ENCODE results near the gene SIGMAR1. TPM values are rescaled to one million over a fixed set of nuclear protein-coding genes. Genes with fewer than 3 reads are reported as not detected.

The SIGMAR1 gene
- total RNA-seq: 77.1 TPM

DNA sequence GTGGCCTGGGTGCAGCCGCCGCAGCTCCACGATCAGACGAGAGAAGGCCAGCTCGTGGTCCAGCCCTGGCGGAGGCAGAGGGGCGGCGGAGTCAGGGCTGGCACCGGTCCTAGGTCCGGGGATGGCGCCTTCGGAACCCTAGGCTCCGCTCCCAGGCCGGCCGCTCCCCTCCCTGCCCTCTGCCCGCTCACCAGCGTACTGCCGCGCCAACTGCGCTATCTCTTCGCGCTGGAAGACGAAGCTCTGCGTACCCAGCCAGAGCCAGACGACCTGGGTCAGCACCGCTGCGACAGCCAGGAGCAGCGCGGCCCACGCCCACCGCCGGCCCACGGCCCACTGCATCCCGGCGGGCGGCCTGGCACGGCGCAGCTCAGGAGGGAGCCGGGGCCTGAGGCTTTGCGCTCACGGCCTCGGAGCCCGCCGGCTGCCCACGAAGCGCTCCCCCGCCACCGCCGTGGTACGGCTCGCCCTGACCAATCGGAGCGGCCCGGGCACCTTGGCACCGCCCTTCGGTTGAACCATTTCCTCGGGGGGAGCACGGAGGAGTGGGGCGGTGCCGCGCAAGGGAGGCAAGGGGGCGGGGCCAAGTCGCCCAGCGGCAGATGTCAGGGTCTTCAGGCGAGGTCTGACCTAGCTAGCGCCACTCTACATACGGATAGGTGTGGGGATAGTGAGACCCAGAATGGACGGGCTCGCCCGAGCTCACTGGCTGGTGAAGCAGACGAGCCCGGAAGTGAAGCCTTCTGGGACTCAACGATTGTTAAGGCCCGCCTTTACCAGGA, at the start of gene SIGMAR1:
SIGMAR1 (minus strand) TSS at position 432 of the 782 bp plus-strand sequence; CDS start at position 342, 90 bp downstream.
- peak; percentile 94 for DNase-seq (ENCODE audit: low spot score)

DNA sequence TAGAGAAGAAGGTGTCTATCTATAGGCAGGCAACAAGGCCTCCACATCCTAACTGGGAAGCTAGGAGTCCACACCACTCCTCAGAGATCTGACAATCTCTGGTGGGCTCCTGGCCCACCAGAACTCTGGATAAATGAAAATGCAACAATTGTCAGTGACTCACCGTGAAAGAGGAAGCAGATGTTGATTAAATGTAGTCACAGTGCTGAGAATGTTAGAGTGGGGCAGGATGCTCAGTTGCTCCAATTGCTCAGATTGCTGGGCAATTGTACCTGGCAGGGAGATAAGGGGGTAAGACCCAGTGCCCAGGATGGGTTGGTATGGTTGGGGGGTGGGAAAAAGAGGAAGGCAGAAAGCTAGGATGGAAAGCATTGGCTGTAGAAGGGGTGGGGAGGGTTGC, 49.1 kb upstream of the SIGMAR1 start:
- no peak for DNase-seq (ENCODE audit: low spot score)

DNA sequence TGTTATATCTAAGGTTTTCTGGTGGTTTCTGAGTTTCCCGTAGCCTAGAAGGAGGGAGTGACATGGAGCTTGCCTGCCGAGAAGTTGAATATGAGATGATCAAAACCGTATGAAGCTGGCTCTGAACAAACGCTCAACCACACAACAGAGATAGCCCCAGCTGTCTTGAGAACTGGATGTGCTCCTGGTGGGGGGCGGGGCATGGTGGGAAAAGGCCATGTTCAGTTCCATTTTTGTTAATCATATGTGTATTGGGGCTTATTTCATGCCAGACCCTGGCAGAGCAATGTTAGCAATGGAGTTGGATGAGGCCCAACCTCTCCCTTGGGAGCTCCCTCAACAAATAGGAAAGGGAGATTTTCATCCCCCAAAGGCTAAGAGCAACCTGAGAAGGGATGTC, 48.6 kb upstream of the SIGMAR1 start:
- no peak for DNase-seq (ENCODE audit: low spot score)

- no peak for DNase-seq (ENCODE audit: low spot score)
Observed at GRCh38 chr9:34685591-34685990, 48.0 kb upstream of the SIGMAR1 start.

DNA sequence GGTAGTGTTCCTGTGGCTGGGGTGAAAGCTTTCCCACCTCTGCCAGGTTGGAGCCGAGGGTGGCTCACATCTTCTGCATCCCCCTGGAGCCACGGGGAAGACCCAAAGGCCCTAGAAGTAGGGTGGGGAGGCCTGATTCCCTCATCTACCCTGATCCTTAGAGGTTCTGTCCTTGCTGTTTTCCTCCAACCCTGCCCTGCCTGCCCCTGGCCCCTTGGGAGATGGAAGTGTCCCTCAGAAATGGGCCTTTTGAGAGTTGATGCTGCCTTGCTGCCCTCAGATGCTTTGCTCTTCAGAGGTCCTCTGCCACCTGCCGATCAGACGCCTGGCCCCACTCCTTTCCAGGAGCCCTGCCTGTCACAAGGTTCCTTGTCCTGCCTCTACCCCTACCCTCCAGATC, 47.2 kb upstream of the SIGMAR1 start:
- DNase-seq (ENCODE audit: low spot score): no peak

GRCh38 chr9:34684145-34684544, 46.6 kb upstream of the SIGMAR1 start:
- DNase-seq (ENCODE audit: low spot score): no peak

DNA sequence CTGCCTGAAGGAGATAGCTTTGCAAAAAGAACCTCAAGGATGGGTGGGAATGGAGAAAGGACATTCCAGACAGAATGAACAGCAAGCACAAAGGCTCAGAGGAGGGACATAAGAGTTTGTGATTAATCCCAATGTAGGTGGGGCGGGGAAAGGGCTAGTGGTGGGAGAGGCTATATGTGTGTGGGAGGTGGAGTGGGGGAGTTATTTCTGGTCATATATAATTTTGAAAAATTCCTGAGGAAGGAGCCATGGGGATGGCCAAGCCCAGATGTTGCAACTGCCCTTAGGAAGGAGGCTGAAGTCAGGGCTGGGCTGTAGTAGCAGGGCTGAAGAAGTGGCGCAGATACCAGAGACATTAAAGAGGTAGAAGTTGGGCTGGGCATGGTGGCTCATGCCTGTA, 38.3 kb upstream of the SIGMAR1 start:
- DNase-seq (ENCODE audit: low spot score): no peak

DNA sequence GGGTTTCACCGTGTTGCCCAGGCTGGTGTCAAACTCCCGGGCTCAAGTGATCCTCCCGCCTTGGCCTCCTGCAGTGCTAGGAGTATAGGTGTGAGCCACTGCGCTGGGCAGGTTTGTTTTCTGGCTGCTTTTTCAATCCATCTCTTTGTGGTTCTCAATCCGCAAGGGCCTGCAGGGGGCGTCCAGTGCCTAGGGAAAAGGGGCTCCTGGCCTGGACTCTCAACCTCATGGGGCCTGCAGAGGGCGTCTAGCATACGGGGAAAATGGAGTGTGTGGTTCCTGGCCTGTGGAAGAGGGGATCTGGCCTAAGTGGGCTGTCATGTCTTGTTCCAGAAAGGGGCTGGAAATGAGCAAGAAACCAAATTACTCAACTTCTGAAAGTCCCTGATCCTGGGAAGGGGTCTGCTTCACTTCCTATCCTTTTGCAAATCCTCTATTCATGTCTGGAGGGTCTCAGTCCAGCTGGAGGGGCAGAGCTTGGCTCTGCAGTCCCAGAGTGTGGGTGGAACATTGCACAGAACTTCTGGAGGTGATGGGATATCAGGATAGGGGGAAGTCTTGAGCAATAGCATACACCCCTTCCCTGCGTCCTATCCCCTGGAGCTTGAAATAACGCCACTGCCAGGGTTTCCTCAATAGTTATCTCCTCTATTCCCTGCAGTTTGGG, 37.6 kb upstream of the SIGMAR1 start:
- peak; percentile 82 for DNase-seq (ENCODE audit: low spot score)

DNA sequence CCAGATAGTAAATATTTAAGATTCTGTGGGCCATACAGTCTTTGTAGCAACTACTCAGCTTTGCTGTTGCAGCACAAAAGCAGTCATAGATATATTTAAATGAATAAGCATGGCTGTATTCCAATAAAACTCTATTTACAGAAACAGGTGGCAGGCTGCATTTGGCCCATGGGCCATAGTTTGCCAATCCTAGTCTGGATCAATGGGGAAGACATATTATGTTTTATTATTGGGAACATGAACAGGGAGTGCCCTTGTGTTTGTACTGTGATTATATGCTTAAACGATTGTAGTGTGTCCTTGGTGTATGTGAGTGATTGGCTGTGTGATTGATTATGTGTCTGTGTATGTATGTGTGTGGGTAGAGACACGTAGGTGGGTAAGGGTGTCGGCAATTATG, 36.9 kb upstream of the SIGMAR1 start:
- DNase-seq (ENCODE audit: low spot score): no peak

DNA sequence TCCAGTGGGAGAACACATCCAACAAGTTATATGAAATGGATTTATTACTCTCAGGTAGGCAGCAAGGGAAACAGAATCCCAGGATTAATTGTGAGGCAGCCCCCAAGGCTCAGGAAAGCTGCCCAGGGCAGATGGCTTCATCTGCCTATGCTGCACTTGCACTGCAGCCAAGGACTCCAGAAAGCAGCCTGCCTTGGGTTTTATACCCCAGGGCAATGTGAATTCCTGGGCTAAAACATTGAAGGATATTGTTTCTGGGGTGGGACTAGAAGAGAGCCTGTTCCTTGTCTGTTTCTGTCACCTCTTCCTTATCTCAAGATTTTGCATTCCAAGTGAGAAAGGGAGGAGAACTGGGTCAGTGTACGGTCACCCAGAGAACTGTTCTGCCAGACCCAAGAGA, 33.7 kb upstream of the SIGMAR1 start:
- no peak for DNase-seq (ENCODE audit: low spot score)

- no peak for DNase-seq (ENCODE audit: low spot score)
Observed at GRCh38 chr9:34669809-34670562, 32.4 kb upstream of the SIGMAR1 start.

- peak; percentile 94 for DNase-seq (ENCODE audit: low spot score)
Observed at GRCh38 chr9:34665381-34666250, 28.0 kb upstream of the SIGMAR1 start.

- no peak for DNase-seq (ENCODE audit: low spot score)
Observed at GRCh38 chr9:34665067-34665380, 27.4 kb upstream of the SIGMAR1 start.

DNA sequence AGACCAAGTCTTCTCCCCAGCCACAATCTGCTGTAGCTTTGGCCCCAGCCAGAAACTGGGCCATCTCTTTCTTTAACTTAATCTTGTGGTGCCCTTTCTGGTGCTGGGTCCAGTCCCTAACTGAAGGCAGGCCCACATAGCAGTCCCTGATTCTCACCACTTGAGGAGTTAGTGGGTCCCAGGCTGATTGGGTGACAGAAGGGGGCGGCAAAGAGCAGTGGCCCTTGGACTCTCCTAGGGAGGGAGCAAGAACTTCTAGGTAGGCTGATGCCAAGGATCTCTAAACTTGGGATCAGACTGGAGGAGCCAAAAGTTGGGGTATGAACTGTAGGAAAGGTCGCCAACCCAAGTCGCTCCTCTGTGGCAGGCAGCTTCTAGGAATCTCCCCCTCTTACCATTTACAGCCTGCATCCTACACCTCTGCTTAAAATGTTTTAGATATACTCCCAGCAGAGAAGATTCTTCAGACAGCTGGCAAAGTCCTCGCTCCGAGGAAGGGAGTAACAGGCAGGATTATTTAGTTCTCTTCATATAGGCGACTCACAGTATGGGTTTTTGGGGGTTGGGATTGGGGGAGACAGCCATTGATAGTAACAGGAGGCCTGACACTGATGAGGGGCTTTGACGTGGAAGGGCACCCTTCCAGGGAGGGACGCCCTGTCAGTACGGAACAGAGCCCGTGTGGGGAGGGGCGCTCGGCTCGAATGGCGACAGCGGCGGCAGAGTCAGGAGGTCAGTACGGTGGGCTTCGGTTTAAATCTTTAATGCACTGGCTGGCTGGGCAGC, 26.9 kb upstream of the SIGMAR1 start:
- peak; percentile 85 for DNase-seq (ENCODE audit: low spot score)

DNA sequence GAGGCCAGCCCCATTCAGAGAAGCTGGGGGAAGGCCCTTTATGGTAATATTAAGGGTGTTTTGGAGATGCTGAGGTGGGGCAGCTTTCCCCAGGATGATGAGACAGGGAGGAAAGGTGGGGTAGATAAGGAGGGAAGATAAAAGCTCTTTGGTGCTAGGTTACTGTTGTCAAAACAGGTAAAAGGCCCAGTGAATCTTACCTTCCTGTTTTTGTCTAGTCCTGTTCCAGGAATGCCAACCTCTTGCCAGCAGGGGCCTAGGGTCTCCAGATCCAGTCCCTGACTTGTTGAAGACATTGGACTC, 25.7 kb upstream of the SIGMAR1 start:
- no peak for DNase-seq (ENCODE audit: low spot score)

DNA sequence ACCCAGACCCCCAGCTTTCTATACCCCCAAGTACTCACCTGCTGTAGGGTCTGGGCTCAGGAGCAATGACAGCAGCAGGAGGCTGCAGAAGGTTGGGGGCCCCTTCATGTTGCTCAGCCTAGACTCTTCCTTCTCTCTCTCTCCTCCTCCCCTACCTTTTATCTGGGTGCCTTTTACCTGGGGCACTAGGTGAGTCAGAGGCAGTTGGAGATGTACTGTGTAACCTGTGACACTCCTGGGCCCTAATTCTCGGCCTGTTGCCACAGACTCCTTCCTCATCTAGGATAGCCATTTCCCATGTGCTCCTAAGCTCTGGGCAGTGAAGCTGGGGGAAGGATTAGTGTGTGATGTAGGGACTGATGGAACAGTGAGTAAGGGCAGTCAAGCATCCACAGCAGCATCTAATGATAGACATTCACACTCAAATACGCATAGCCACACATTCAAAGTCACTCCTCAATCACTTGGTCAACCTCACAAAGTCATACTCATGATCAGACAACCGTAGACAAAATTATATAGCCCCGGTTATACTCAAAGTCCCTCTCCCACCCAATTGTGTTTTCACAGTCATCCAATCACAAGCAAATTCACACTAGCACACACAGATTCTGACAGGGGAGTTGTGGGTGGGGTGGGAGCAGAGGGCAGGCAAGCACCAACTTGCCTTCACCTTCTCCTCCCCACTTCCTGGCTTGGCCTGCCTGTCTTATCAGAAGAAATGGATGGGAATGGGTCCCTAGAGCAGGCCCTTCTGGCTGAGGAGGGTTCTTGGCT, 25.1 kb upstream of the SIGMAR1 start, which contains the start of gene CCL27:
CCL27 (minus strand) TSS at position 132 of the 777 bp plus-strand sequence; CDS start at position 108, 24 bp downstream.
- DNase-seq (ENCODE audit: low spot score): no peak

- DNase-seq (ENCODE audit: low spot score): no peak
Observed at GRCh38 chr9:34659592-34660253, 22.1 kb upstream of the SIGMAR1 start.

DNA sequence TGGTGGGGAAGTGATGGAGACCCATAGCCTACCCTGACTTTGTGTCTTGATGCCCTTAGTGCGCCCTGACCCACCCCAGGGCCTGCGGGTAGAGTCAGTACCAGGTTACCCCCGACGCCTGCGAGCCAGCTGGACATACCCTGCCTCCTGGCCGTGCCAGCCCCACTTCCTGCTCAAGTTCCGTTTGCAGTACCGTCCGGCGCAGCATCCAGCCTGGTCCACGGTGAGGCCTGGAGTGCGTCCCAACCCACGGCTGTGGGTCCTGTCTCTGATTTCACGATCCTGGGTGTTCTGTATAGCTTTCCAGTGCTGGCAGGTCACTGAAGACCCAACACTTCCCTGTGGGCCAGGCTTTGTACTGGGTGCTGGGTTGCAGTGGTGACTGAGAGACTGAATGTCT, 20.9 kb upstream of the SIGMAR1 start:
- DNase-seq (ENCODE audit: low spot score): no peak

DNA sequence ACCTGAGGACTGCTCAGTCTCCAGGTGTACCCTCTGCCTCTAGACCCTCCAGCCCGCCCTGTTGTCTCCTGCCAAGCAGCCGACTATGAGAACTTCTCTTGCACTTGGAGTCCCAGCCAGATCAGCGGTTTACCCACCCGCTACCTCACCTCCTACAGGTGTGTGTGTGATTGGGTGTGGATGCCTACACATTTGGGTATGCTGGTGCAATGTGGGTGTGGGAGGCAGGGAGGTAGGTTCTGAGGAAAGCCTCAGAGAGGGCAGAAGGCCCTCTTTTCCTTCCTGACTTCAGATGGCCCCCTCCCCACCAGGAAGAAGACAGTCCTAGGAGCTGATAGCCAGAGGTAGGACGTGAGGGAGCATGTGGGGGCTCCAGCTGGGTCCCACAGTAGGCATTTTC, 19.4 kb upstream of the SIGMAR1 start:
- DNase-seq (ENCODE audit: low spot score): no peak

DNA sequence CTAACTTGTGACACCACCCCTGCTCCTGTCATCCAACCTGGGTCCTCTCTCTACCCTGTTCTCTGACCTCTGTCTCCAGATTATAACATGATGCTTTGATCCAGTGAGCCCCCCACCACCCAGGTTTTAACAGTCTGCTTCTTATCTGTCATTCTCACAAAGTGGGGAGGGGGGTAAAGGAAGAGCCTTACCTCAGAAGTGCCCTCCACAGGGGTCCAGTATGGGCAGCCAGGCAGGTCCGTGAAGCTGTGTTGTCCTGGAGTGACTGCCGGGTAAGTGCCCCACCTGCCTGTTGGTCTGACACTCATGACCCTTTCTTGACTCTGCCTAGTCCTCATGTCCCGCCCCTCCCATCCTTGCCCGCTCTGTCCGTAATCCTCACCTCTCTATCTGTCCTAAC, 17.8 kb upstream of the SIGMAR1 start:
- no peak for DNase-seq (ENCODE audit: low spot score)

All from mucosa of gallbladder (tissue), 1 donor.